ENCODE measurements around the gene MNT. TPM values are rescaled to one million over a fixed set of nuclear protein-coding genes. Genes with fewer than 3 reads are reported as not detected.
A peak's percentile ranks its signal among the peaks of the same experiment; 100 is the strongest.

The MNT gene
- total and polyA plus RNA-seq, 2 of the 8 experiments (the other 6 are each of a cell fraction or from before 2014, with no cell fraction given) = 5.0 to 17.3 TPM

DNA sequence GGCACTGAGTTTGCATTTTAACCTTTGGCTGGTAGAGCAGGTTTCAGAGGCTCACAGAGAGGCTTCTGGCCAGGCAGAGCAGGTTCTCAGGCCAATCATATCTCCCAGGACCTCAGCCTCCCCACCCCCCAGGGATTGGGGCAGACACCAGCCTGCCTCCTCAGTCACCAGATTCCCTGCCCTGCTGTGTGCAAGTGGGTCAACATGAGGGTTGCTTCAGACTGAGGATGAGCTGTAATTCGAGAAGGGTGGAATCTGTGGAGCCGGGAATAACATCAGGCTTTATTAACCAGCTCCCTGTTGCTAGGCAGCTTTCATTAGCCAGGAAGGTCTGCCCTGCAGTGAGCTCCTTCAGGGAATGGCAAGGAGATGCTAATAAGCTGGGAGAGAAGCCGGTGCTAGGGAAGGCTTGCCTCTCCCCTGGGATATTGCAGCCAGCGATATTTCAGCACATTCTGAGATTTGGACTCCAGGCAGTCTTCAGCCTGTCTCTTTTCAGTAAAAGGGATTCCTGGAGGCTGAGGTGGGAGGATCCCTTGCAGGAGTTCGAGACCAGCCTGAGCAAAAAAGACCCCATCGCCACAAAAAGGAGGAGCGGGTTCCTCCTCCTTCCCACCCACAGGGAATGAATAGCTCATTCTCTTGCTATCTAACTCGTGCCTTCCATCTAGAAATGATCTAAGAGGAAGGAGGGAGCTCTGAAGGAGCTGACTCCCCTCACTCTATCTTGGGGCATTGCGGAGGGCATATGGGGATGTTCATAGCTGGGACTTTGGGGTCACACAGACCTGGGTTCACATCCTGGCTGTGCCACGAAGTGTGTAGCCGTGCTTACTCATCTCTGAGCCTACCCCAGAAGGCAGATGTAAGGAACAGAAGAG lies 52.8 kb downstream of the MNT start:
- ChIA-PET POLR2A (ENCODE audit: partially characterized antibody) (interaction anchor here (0.7 to 5.2 kb wide), 19 partner anchors 10 to 293 kb away, joined by 3 to 148 read pairs (median 4); partner anchors contain the start of genes HIC1, SGSM2 and TSR1), CTCF (ENCODE audit: partially characterized antibody) (interaction anchor here (1.2 to 5.0 kb wide), 10 partner anchors 10 to 373 kb away, joined by 3 to 34 read pairs (median 6); partner anchors contain the start of genes HIC1, SGSM2 and TSR1)
- Histone ChIP-seq H3K4ac (replicated peaks; ENCODE audit: insufficient read length, low read depth, low read length) (peak overlapping the region; percentile 25), H3K9me3 (ENCODE audit: insufficient read depth in 2 of 2, low read depth in 1 of 2, low read length in 1 of 2) (no peaks in the 10 kb centered on the region), H3K18ac (ENCODE audit: extremely low read depth, low read length) (peak overlapping the region; percentile 72), H4K5ac (ENCODE audit: insufficient read length, low read depth, low read length) (peak overlapping the region; percentile 73), H3K4me1 (replicated peaks in 1 of 4; ENCODE audit: control insufficient read depth in 3 of 4, insufficient read depth in 4 of 4, low read length in 3 of 4) (peaks cover 4 to 21% (median 7%) of the 10 kb centered on the region in 4 experiments), H2BK20ac (ENCODE audit: low read length) (peak overlapping the region; percentile 6), H2AK5ac (ENCODE audit: low read depth, low read length) (peak overlapping the region; percentile 79), H2BK5ac (ENCODE audit: low read depth, low read length) (peak overlapping the region; percentile 69), H2BK12ac (ENCODE audit: low read depth, low read length) (peak overlapping the region; percentile 91), H3K27ac (ENCODE audit: low read depth, low read length) (peak overlapping the region; percentile 89), H4K20me1 (replicated peaks in 1 of 2; ENCODE audit: control insufficient read depth in 1 of 2, insufficient read depth in 2 of 2, low read length in 2 of 2) (no peaks in the 10 kb centered on the region), H2BK120ac (replicated peaks; ENCODE audit: low read depth, low read length) (peak overlapping the region; percentile 59), H3K36me3 (ENCODE audit: control insufficient read depth in 2 of 4, insufficient read depth in 4 of 4, low read length in 3 of 4) (peaks cover 0 to 12% (median 2%) of the 10 kb centered on the region in 4 experiments; a peak in 3 of 8 replicates), H3K79me2 (ENCODE audit: control insufficient read depth in 1 of 2, insufficient read depth in 2 of 2, low read length in 2 of 2) (no peaks in the 10 kb centered on the region), H3K14ac (ENCODE audit: insufficient read length) (no peak overlapping the region), H3K23me2 (ENCODE audit: low read depth, low read length) (0 out of 2 replicates have a peak, but pooled peaks cover 6% of the 10 kb centered on the region), H3K27me3 (replicated peaks in 1 of 4; ENCODE audit: control insufficient read depth in 3 of 4, extremely low read depth in 1 of 4, insufficient read depth in 3 of 4, low read length in 3 of 4) (no peaks in the 10 kb centered on the region), H3K4me2 (ENCODE audit: insufficient read depth in 1 of 2, low read depth in 2 of 2, low read length in 2 of 2) (peak overlapping the region; percentile 81 to 90), H3K56ac (replicated peaks; ENCODE audit: insufficient read length, low read depth, low read length) (peak overlapping the region; percentile 3), H2BK15ac (ENCODE audit: low read length) (no peak overlapping the region), H4K91ac (replicated peaks; ENCODE audit: insufficient read length, low read length) (peak overlapping the region; percentile 59), H3K9ac (replicated peaks in 1 of 4; ENCODE audit: extremely low read depth in 1 of 4, low read depth in 3 of 4, low read length in 3 of 4) (peak overlapping the region in 3 of 4 experiments; percentile 47 to 58 (median 52); a peak in 6 of 7 replicates), H3K4me3 (ENCODE audit: extremely low read depth in 1 of 4, insufficient read depth in 2 of 4, low read depth in 3 of 4, low read length in 4 of 4) (peak overlapping the region in 3 of 4 experiments; percentile 22 to 48 (median 37); a peak in 5 of 8 replicates), H3K23ac (ENCODE audit: insufficient read length) (no peak overlapping the region), H4K8ac (ENCODE audit: extremely low read depth, insufficient read depth, low read length) (no peak overlapping the region), H3K79me1 (ENCODE audit: low read depth, low read length) (peaks cover 3% of the 10 kb centered on the region; the same call in 1 of the 2 replicates), H2AFZ (ENCODE audit: low read length) (peak overlapping the region; percentile 14; the same call in 1 of the 2 replicates)
- FAIRE-seq (peak; percentile 100), DNase-seq (ENCODE audit: low read depth in 1 of 2, low spot score in 2 of 2) (peak; percentile 83 to 89)
- WGBS, 2 experiments (ENCODE audit: extremely low coverage in 1 of 2, insufficient coverage in 1 of 2, insufficient read length in 1 of 2, insufficient replicate concordance in 2 of 2, low coverage in 1 of 2, low lambda C conversion rate in 2 of 2, missing lambda C conversion rate in 1 of 2) = 20% methylated on average over 11 of the region's 11 CpGs; no CpG with 5 or more reads in 1 of the 2 experiments
- TF ChIP-seq CHD2 (IDR thresholded peaks at IDR 0.05; ENCODE audit: low read length) (peak; percentile 62; the same call in 1 of the 2 replicates), PHF8 (conservative IDR thresholded peaks at IDR 0.05; ENCODE audit: low read depth, low read length) (no peak), KDM4A (IDR thresholded peaks at IDR 0.05; ENCODE audit: low read depth, low read length, severe bottlenecking) (peak; percentile 11), POLR2AphosphoS5 (IDR thresholded peaks at IDR 0.05; ENCODE audit: low read depth, low read length) (peak; percentile 55), TBP (IDR thresholded peaks at IDR 0.05; ENCODE audit: low read depth, low read length) (peak; percentile 77; the same call in 1 of the 2 replicates), CEBPB (IDR thresholded peaks at IDR 0.05; ENCODE audit: low read depth, low read length) (peak; percentile 90), HDAC6 (IDR thresholded peaks at IDR 0.05; ENCODE audit: low read depth, low read length) (no peak), SP4 (IDR thresholded peaks at IDR 0.05; ENCODE audit: low read length) (peak; percentile 29; the same call in 1 of the 2 replicates), SUZ12 (IDR thresholded peaks at IDR 0.05; ENCODE audit: low read length) (no peak)
- TF ChIP-seq, protein P1, sequence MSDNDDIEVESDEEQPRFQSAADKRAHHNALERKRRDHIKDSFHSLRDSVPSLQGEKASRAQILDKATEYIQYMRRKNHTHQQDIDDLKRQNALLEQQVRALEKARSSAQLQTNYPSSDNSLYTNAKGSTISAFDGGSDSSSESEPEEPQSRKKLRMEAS (IDR thresholded peaks at IDR 0.05) = peak; percentile 55; the same call in 1 of the 2 replicates
